ENCODE results near the gene PTPN14.

PTPN14 gene

DNA sequence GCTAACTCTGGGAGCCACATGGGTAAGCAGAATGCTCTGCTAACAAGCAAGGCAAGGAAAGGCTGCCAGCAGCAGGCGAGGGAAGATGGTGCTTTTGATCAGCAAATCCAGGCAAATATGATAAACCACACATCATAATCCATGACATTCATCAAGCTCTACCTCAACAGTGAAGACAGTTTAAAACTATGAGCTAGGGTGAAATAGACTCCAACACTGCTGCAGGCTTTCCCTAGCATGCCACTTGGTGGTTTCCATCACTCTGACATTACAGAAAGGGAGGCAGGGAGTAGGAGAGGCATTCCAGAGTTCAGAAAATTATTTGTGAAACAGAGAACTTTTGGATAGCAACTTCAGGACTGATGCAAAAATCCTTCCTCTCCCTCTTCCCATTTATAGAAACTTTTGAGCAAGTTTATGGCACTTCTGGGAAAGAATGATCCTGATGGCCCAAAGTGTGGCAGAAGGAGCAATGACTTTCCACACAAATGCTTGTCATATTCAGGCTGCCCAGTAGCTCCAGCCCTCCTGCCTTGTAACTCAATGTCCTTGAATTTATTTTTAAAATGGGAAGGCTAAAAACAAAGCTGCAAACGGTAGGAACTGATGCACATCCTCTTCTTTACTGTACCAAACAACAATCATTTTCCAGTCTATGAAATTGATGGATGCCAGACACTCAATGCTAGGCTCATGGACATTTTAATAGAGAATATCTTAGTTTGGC lies 199.7 kb downstream of the PTPN14 start:
- Mint-ChIP-seq H3K9me3 (no peaks in the 10 kb centered on the region), H3K36me3 (peaks cover 6% of the 10 kb centered on the region), H3K4me3 (no peak overlapping the region), H3K27ac (no peak overlapping the region), H3K4me1 (no peaks in the 10 kb centered on the region), H3K27me3 (peaks cover 11% of the 10 kb centered on the region)
- no peak for DNase-seq
- CTCF ChIA-PET: interaction anchor here (1.4 kb wide), 1 partner anchor 18 kb away, joined by 3 read pairs; no protein-coding TSS in a partner anchor

DNA sequence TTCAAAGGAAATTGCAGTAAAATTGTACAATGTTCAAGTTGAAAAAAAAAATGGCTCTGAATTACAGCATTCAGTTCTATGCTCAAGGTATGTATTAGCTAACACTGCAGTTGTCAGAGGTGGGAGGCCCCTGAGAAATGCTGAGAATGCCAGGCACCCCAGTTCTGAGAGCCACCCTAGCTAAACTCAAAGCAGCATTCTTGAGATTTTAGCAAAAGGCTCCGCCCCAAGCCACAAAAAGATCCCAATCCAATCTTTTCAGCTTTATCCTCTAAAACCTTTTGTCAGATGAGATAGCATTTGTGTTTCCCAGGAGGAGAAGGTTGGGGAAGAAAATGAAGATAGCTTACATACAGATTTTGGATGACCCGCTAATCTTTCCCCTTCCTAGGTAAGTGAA lies 201.6 kb downstream of the PTPN14 start:
- no peak for DNase-seq
- no peaks in the 10 kb centered on the region for H3K4me1 Mint-ChIP-seq
- peaks cover 6% of the 10 kb centered on the region for H3K9me3 Mint-ChIP-seq
- CTCF ChIA-PET: interaction anchor here (1.5 kb wide), 1 partner anchor 17 kb away, joined by 12 read pairs; no protein-coding TSS in a partner anchor
- H3K27ac Mint-ChIP-seq: no peak overlapping the region
- H3K27me3 Mint-ChIP-seq: peaks cover 3% of the 10 kb centered on the region
- no peak overlapping the region for H3K4me3 Mint-ChIP-seq
- peaks cover 13% of the 10 kb centered on the region for H3K36me3 Mint-ChIP-seq

DNA sequence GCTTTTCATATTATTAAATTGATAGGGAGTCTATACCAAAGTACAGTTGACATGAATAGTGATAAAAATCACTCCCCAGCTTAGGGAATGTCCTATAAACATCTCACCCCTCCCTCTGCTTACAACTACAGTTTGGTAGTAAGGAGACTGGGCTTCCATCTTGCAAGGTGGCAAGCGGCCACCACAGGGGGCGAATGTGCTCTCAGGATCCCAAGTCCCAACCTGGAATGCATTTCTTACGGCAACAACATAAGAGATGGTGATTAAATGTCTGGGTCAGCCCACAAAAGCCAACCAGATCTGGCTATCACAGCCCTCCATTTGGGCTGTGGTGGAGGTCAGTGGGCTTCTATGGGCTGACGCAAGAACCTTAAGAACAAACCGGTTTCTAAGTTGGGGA lies 202.4 kb downstream of the PTPN14 start:
- Mint-ChIP-seq H3K27me3 (peaks cover 3% of the 10 kb centered on the region), H3K4me3 (no peak overlapping the region), H3K4me1 (no peaks in the 10 kb centered on the region), H3K9me3 (peaks cover 14% of the 10 kb centered on the region), H3K36me3 (peaks cover 18% of the 10 kb centered on the region), H3K27ac (no peak overlapping the region)
- DNase-seq: no peak
- CTCF ChIA-PET: interaction anchor here (1.5 kb wide), 1 partner anchor 16 kb away, joined by 12 read pairs; no protein-coding TSS in a partner anchor

DNA sequence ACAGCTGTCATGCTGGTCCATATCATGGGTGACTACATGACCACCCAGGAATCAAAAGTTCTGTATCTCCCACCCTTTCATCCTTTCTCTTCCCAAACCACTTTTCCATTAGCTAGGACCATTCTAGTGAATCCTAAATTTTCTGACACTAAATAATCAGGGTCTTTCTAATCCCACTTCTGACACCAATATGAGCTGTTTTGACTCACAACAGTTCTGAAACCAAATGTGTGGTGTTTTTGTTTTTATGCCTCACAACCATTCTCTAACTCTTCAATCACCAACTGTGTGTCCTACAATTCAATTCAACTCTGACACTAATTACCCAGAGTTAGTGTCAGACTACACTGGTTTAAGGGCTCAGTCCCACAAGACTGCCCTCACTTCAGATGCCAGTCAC lies 206.5 kb downstream of the PTPN14 start:
- CTCF ChIA-PET: interaction anchor here (0.8 to 2.3 kb wide), 4 partner anchors 11 to 240 kb away, joined by 3 to 8 read pairs (median 4); no protein-coding TSS in a partner anchor
- Mint-ChIP-seq H3K27ac (no peak overlapping the region), H3K9me3 (peaks cover 18% of the 10 kb centered on the region), H3K4me1 (no peaks in the 10 kb centered on the region), H3K4me3 (no peak overlapping the region), H3K36me3 (peaks cover 30% of the 10 kb centered on the region), H3K27me3 (no peaks in the 10 kb centered on the region)
- no peak for DNase-seq

DNA sequence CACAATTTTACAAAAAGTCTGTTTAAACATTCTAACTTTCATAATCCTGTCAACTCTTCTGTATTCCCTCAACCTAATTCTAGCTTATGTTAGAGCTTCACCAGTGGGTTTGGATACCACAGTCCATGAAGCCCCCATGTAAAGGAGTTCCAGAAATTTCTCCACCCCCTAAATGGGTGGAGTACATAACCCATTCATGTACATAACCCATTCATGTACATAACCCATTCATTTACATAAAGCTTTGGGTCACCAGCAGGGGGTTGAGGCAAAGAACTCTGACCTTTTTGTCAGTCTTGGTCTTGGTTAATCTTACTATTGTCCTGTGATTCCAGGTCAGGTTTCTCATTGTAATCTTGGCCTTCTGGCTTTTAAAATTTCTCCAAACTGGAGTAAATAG lies 208.9 kb downstream of the PTPN14 start:
- CTCF ChIA-PET: interaction anchor here (1.4 to 4.4 kb wide), 2 partner anchors 10 to 285 kb away, joined by 3 to 26 read pairs; no protein-coding TSS in a partner anchor
- Mint-ChIP-seq H3K27ac (no peak overlapping the region), H3K4me3 (no peak overlapping the region), H3K9me3 (peaks cover 18% of the 10 kb centered on the region), H3K36me3 (peaks cover 25% of the 10 kb centered on the region), H3K27me3 (no peaks in the 10 kb centered on the region), H3K4me1 (no peaks in the 10 kb centered on the region)
- no peak for DNase-seq

DNA sequence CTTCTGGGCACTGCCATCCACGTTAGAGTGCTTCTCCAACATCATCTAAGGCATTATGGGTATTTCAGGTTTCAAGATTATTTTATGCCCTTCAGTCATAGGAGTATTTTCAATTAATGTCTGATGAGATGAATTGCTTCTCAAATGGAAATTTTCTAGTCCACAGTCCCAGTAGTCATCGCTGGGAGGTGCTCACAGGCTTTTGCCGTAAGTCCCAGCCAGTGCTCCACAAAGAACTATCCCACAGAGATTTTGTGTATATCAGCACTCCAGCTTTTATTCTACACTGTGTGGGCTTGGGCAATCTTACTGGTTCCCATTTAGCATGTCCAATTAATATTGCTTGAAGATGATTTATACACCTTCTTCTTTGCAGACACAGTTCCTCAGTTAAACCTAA lies 209.5 kb downstream of the PTPN14 start:
- CTCF ChIA-PET: interaction anchor here (1.4 to 4.4 kb wide), 2 partner anchors 9 to 286 kb away, joined by 3 to 26 read pairs; no protein-coding TSS in a partner anchor
- no peak overlapping the region for H3K27ac Mint-ChIP-seq
- H3K4me1 Mint-ChIP-seq: peaks cover 3% of the 10 kb centered on the region
- H3K27me3 Mint-ChIP-seq: no peaks in the 10 kb centered on the region
- H3K4me3 Mint-ChIP-seq: no peak overlapping the region
- H3K9me3 Mint-ChIP-seq: peaks cover 18% of the 10 kb centered on the region
- H3K36me3 Mint-ChIP-seq: peaks cover 24% of the 10 kb centered on the region
- no peak for DNase-seq

DNA sequence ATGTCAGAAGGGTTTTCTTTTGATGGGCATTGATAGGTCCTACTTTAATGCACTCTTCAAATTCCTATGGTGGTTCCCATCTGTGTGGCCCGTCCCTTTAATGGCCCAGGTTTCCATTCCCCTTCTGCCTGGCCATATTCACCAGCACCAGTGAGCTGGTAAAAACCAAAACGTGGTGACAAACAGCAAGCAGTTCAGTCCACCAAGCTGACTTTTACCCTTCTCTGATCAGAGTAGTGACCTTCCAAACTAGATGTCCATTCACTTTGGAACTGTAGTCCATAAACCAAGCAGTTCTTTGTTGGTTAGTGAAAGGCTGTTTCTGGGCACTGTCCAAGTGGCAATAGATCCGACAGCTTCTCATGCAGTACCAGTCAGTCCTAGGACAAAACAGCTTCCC lies 209.9 kb downstream of the PTPN14 start:
- CTCF ChIA-PET: interaction anchor here (1.4 to 4.4 kb wide), 3 partner anchors 9 to 286 kb away, joined by 3 to 26 read pairs (median 14); no protein-coding TSS in a partner anchor
- H3K4me3 Mint-ChIP-seq: no peak overlapping the region
- peaks cover 18% of the 10 kb centered on the region for H3K9me3 Mint-ChIP-seq
- peaks cover 25% of the 10 kb centered on the region for H3K36me3 Mint-ChIP-seq
- no peak for DNase-seq
- H3K4me1 Mint-ChIP-seq: peaks cover 8% of the 10 kb centered on the region
- H3K27me3 Mint-ChIP-seq: no peaks in the 10 kb centered on the region
- H3K27ac Mint-ChIP-seq: no peak overlapping the region

DNA sequence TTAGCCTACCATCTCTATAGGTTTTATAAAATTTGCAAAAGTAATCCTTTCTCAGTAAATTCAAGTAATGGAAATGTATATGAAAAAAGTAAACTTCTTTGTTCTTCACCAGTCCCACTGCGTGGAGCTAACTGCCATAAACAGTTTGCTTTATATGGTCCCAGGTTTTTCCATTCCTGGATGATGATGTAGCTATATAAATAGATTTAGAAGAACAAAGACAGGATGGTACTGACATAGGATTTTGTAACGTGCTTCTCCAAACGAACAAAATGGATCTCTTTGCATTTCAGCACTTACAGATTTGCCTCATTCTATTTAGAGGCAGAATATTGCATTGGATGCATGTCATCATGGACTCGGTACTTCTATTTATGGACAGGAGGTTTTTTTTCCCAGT lies 213.2 kb downstream of the PTPN14 start:
- Mint-ChIP-seq H3K36me3 (peaks cover 15% of the 10 kb centered on the region), H3K9me3 (no peaks in the 10 kb centered on the region), H3K27ac (no peak overlapping the region), H3K4me3 (no peak overlapping the region), H3K4me1 (peaks cover 9% of the 10 kb centered on the region), H3K27me3 (no peaks in the 10 kb centered on the region)
- DNase-seq: no peak
- CTCF ChIA-PET: interaction anchor here (1.0 to 4.1 kb wide), 5 partner anchors 10 to 298 kb away, joined by 3 to 14 read pairs (median 4); no protein-coding TSS in a partner anchor

DNA sequence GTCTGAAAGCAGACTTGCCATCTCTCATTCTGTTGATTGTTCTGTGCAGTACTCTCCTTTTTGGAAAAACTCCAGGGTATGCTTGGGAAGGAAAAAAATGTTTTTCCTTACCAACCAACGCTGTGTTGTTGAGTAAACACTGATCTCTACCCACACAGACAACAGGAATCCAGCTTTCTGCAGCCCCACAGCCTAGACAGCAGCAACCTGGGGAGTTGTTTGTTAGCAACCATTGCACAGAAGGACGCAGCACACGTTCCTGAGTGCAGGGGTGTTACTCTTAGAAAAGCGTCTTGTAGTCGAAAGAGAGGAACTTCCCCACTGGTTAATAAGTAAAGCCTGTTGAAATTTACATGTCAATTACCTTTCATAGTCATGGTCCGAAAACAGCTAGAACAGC lies 213.9 kb downstream of the PTPN14 start:
- no peaks in the 10 kb centered on the region for H3K9me3 Mint-ChIP-seq
- CTCF ChIA-PET: interaction anchor here (1.0 to 4.1 kb wide), 5 partner anchors 10 to 298 kb away, joined by 3 to 14 read pairs (median 4); no protein-coding TSS in a partner anchor
- H3K4me3 Mint-ChIP-seq: no peak overlapping the region
- peaks cover 9% of the 10 kb centered on the region for H3K4me1 Mint-ChIP-seq
- H3K27me3 Mint-ChIP-seq: no peaks in the 10 kb centered on the region
- H3K27ac Mint-ChIP-seq: no peak overlapping the region
- DNase-seq: no peak
- H3K36me3 Mint-ChIP-seq: peaks cover 14% of the 10 kb centered on the region

DNA sequence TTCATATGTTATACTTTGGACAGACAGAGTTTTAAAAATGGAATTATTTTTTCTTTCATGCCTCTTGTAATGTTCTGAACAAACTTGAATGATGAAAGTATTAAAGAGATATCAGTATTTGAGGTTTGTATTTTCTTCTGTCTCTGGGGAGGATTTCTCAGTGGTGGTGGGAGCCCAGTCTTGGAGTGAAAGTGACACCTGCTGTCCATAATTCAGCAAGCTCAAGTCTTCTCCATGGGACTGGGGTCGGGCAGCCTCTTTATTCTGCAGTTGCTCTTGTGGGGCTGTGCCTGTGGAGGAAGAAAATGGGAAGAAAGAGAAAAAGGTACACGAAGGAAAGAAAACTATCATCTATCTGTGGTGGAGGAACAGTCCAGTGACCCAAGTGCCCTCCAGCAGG lies 214.4 kb downstream of the PTPN14 start:
- no peaks in the 10 kb centered on the region for H3K9me3 Mint-ChIP-seq
- DNase-seq: no peak
- peaks cover 13% of the 10 kb centered on the region for H3K36me3 Mint-ChIP-seq
- H3K27me3 Mint-ChIP-seq: no peaks in the 10 kb centered on the region
- H3K27ac Mint-ChIP-seq: no peak overlapping the region
- H3K4me3 Mint-ChIP-seq: no peak overlapping the region
- peaks cover 9% of the 10 kb centered on the region for H3K4me1 Mint-ChIP-seq
- CTCF ChIA-PET: interaction anchor here (1.0 to 1.9 kb wide), 3 partner anchors 9 to 290 kb away, joined by 4 to 9 read pairs (median 4); no protein-coding TSS in a partner anchor

DNA sequence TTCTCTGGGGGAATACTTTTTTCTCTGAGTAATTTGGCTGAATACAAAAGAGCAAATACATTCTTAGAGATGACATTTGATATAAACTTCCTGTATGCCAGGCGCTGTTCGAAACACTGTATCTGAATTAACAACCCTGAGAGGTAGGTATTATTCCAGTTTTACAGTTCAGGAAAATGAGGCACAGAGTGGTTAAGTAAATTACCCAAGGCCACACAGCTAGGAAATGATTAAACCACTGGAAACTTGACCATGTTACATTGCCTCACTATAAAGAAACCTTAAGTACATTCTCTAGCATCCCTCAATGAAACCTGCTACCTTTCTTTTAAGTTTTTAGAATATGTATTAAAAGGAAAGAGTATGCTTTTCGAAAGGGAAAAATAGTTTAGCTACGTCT lies 215.8 kb downstream of the PTPN14 start:
- Mint-ChIP-seq H3K9me3 (no peaks in the 10 kb centered on the region), H3K27me3 (no peaks in the 10 kb centered on the region), H3K4me1 (peaks cover 9% of the 10 kb centered on the region), H3K4me3 (no peak overlapping the region), H3K36me3 (peaks cover 14% of the 10 kb centered on the region), H3K27ac (no peak overlapping the region)
- CTCF ChIA-PET: interaction anchor here (0.9 to 1.4 kb wide), 6 partner anchors 11 to 292 kb away, joined by 3 to 5 read pairs (median 4); no protein-coding TSS in a partner anchor
- no peak for DNase-seq

DNA sequence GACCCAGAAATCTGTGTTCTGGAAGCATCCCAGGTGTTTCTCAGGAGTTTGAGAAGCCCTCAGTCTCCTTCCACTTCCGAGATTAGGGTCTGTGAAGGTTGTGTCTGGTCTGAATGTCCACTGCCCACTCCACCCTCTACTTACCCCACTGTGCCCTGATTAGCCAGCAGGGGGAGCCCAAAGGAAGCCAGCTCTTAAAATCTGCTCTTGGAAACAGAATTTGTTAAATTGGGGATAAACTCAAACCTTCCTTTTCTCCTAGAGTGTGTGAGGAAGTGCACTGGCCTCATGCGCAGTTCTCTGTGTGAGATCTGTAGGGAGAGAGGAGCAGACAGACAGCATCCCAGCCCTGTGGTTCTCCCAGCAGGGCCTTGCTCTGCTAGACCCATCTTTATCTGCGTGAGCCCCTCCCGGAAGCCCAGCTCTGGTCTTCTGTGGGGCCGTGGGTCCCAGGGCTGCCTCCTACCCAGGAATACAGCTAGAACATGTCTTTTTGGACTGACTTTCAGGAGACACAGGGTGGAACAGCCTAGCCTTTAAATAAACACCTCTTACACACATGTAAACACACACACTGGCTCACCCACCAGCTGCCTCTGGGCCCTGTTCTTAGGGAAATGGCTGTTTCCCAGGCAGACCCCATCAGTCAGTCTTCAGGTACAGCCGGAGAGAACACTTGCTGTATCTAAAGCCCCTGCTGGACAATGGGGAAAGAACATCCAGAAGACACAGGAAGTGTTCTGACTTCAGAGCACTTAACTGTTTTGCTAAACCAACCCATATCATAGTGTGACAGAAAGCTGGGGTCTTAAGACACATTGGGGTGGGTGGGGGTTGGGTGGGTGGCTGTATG lies 218.2 kb downstream of the PTPN14 start:
- peak; percentile 66 for DNase-seq
- CTCF ChIA-PET: interaction anchor here (0.6 to 11.4 kb wide), 51 partner anchors 8 to 1192 kb away, joined by 3 to 435 read pairs (median 5); no protein-coding TSS in a partner anchor
- H3K9me3 Mint-ChIP-seq: no peaks in the 10 kb centered on the region
- no peaks in the 10 kb centered on the region for H3K27me3 Mint-ChIP-seq
- H3K36me3 Mint-ChIP-seq: peaks cover 19% of the 10 kb centered on the region
- peak overlapping the region; percentile 78 for H3K27ac Mint-ChIP-seq
- H3K4me1 Mint-ChIP-seq: peaks cover 9% of the 10 kb centered on the region
- H3K4me3 Mint-ChIP-seq: no peak overlapping the region

DNA sequence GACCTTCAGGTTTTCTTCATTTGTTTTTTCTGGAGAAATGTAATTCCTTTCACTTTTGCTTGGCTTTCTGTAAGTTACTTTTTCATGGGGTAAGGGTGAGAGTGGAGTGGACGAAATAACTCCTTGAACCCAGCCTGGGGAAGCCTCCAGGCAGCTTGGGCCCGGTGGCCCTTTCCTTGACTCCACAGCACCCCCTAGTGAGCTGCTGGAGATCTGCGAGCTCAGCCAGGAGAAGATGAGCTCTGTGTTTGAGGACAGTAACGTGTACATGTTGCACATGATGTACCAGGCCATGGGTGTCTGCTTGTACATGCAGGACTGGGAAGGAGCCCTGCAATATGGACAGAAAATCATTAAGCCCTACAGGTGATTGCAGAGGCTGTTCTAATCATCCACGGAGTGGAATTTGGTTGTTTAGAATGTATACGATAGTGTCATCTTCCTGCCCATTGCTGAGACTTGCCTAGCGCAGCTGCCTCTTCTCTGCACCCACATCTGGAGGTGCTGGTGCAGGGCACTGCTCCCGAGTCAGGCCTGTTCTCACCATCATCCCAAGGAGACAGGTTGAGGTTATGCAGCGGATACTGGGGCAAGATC lies 219.5 kb downstream of the PTPN14 start:
- H3K36me3 Mint-ChIP-seq: peaks cover 21% of the 10 kb centered on the region
- DNase-seq: peak; percentile 68
- no peak overlapping the region for H3K4me3 Mint-ChIP-seq
- H3K27ac Mint-ChIP-seq: no peak overlapping the region
- no peaks in the 10 kb centered on the region for H3K27me3 Mint-ChIP-seq
- no peaks in the 10 kb centered on the region for H3K9me3 Mint-ChIP-seq
- CTCF ChIA-PET: interaction anchor here (0.6 to 11.4 kb wide), 64 partner anchors 9 to 1193 kb away, joined by 3 to 435 read pairs (median 4); partner anchors contain the start of genes PROX1 and SMYD2
- H3K4me1 Mint-ChIP-seq: peaks cover 6% of the 10 kb centered on the region
